Small intestine (tissue), 7 donors: ENCODE results near the gene PCDHA11. TPM values are rescaled to one million over a fixed set of nuclear protein-coding genes. Genes with fewer than 3 reads are reported as not detected.
"Not testable (repeated sequence)": the region's sequence is repeated elsewhere in the genome, so short reads cannot be mapped to it uniquely, and the experiment has no call there.

ENCODE experiments used
- DNase-seq, 2 donors: peaks; one replicate each; pipeline versions ENCODE4 v3.0.0 to v3.0.0-alpha.2; 2013
- FAIRE-seq: peaks from 2 replicates; lab custom pipeline; 2012; peaks lifted over from hg19 to GRCh38; lab: Jason Lieb, UNC
- H3K27ac ChIP-seq, 3 donors: one replicate each; pipeline ENCODE4 v1.5.1; 2013; ENCODE audit warnings: low read length in 2 of 3, mild to moderate bottlenecking in 2 of 3, control low read depth in 1 of 3, inconsistent platforms in 1 of 3, low read depth in 1 of 3, moderate library complexity in 1 of 3
- H3K27me3 ChIP-seq, 3 donors: one replicate each; pipeline ENCODE4 v1.6.1; 2013; ENCODE audit warnings: low read length in 3 of 3, inconsistent platforms in 1 of 3; ENCODE audit not compliant: control insufficient read depth in 3 of 3, insufficient read depth in 3 of 3
- H3K36me3 ChIP-seq, 3 donors: one replicate each; pipeline ENCODE4 v1.6.1; 2013; ENCODE audit warnings: low read length in 3 of 3, inconsistent platforms in 1 of 3, low read depth in 1 of 3, mild to moderate bottlenecking in 1 of 3, moderate library complexity in 1 of 3; ENCODE audit not compliant: control insufficient read depth in 3 of 3, insufficient read depth in 2 of 3
- H3K4me1 ChIP-seq, 3 donors: one replicate each; pipeline ENCODE4 v1.6.1; 2013; ENCODE audit warnings: low read length in 2 of 3, inconsistent platforms in 1 of 3, low read depth in 1 of 3, mild to moderate bottlenecking in 1 of 3, moderate library complexity in 1 of 3; ENCODE audit not compliant: control insufficient read depth in 3 of 3, insufficient read depth in 2 of 3
- H3K4me3 ChIP-seq, 3 donors: one replicate each; pipeline ENCODE4 v1.5.1; 2013; ENCODE audit warnings: low read length in 3 of 3, control low read depth in 1 of 3, inconsistent platforms in 1 of 3, low read depth in 1 of 3, mild to moderate bottlenecking in 1 of 3, moderate library complexity in 1 of 3
- H3K9me3 ChIP-seq, 2 donors: one replicate each; pipeline ENCODE4 v1.6.1; 2013; ENCODE audit warnings: low read depth in 1 of 2, low read length in 1 of 2; ENCODE audit not compliant: control insufficient read depth in 2 of 2, insufficient read depth in 1 of 2
- WGBS, 3 donors: extraction: QIAGEN DNeasy Blood & Tissue Kit; methylation state at CpG; one replicate each; pipeline ENCODE4 v1.1.7; 2013; 5-methylcytosine and 5-hydroxymethylcytosine counted together
- polyA plus RNA-seq, 4 donors: library from polyadenylated mRNA; stranded (reverse) in 3 of 4; unstranded in 1 of 4; fragments of 200-250 nt in 3 of 4; fragments of 120-200 nt in 1 of 4; gene quantifications; one replicate each; pipeline versions ENCODE4 v1.2.1 to v1.2.3, GENCODE V29; 2013
- donor health status: healthy with polysubstance abuse.
- donor health status: control.
- donor health status: control.
- donor health status: Bipolar disorder and iron deficiency.
- donor health status: healthy.

Gene PCDHA11
- polyA plus RNA-seq, 4 donors: 0.09 to 0.21 TPM; not detected in 2

GRCh38 chr5:140862441-140863295 is 6.1 kb upstream of the PCDHA11 start:
- 52 to 75% (median 70%) methylated on average over 74 to 76 of the region's 76 CpGs for WGBS, 3 donors
- H3K9me3 ChIP-seq: peaks cover 0 to 27% of the 10 kb centered on the region in 2 donors
- H3K4me3 ChIP-seq: no peak overlapping the region
- FAIRE-seq (no peak), DNase-seq (no peak)
- peaks cover 0 to 5% (median 0%) of the 10 kb centered on the region in 3 donors for H3K27me3 ChIP-seq
- no peaks in the 10 kb centered on the region for H3K36me3 ChIP-seq
- H3K27ac ChIP-seq: no peak overlapping the region
- no peaks in the 10 kb centered on the region for H3K4me1 ChIP-seq

GRCh38 chr5:140869555-140869886 is 764 bp downstream of the PCDHA11 start:
- FAIRE-seq (no peak), DNase-seq (no peak)
- no peaks in the 10 kb centered on the region for H3K27me3 ChIP-seq
- H3K27ac ChIP-seq: no peak overlapping the region
- H3K4me1 ChIP-seq: no peaks in the 10 kb centered on the region
- peaks cover 3 to 32% of the 10 kb centered on the region in 2 donors for H3K9me3 ChIP-seq
- H3K4me3 ChIP-seq: no peak overlapping the region
- no peaks in the 10 kb centered on the region for H3K36me3 ChIP-seq
- 59 to 63% (median 60%) methylated on average over 5 of the region's 5 CpGs for WGBS, 3 donors

- no peak for FAIRE-seq
- WGBS, 3 donors: 58 to 78% (median 74%) methylated on average over 109 to 114 of the region's 114 CpGs
- H3K27me3 ChIP-seq: no peaks in the 10 kb centered on the region
These were observed 1.8 kb downstream of the PCDHA11 start for GRCh38 chr5:140870221-140871201.

GRCh38 chr5:140875085-140876065 is 6.6 kb downstream of the PCDHA11 start, which contains the start of gene PCDHA12:
TSS of gene PCDHA12 (plus strand) at chr5:140875308. CDS start at chr5:140875473, 165 bp downstream.
- H3K27ac ChIP-seq: no peak within 1 kb of the TSS
- H3K36me3 ChIP-seq: no peaks in the 10 kb centered on the region
- DNase-seq (no peak), FAIRE-seq (no peak)
- 22 to 39% (median 37%) methylated on average over 46 to 47 of the region's 47 CpGs for WGBS, 3 donors
- peaks cover 4 to 43% of the 10 kb centered on the region in 2 donors for H3K9me3 ChIP-seq
- H3K4me3 ChIP-seq: no peak within 1 kb of the TSS
- no peaks in the 10 kb centered on the region for H3K4me1 ChIP-seq
- H3K27me3 ChIP-seq: peaks cover 0 to 6% (median 0%) of the 10 kb centered on the region in 3 donors

More at GRCh38 chr5:140870221-140871201, 1.8 kb downstream of the PCDHA11 start:
- Histone ChIP-seq H3K4me3 (no peak overlapping the region), H3K4me1 (no peaks in the 10 kb centered on the region), H3K9me3 (peaks cover 3 to 37% of the 10 kb centered on the region in 2 donors), H3K36me3 (no peaks in the 10 kb centered on the region), H3K27ac (no peak overlapping the region)
- no peak for DNase-seq

GRCh38 chr5:140876541-140877261 is 7.9 kb downstream of the PCDHA11 start:
- H3K4me3 ChIP-seq, H3K36me3 ChIP-seq, H3K27me3 ChIP-seq, H3K27ac ChIP-seq, DNase-seq, FAIRE-seq, H3K4me1 ChIP-seq: not testable (repeated sequence)
- WGBS, 3 donors: 49 to 75% (median 71%) methylated on average over 70 to 80 of the region's 80 CpGs
- peaks cover 1 to 34% of the 10 kb centered on the region in 2 donors for H3K9me3 ChIP-seq

GRCh38 chr5:140877262-140877581 is 8.5 kb downstream of the PCDHA11 start:
- Histone ChIP-seq H3K4me3 (no peak overlapping the region), H3K9me3 (peaks cover 1 to 34% of the 10 kb centered on the region in 2 donors), H3K27ac (no peak overlapping the region), H3K27me3 (peaks cover 0 to 6% (median 0%) of the 10 kb centered on the region in 3 donors), H3K36me3 (no peaks in the 10 kb centered on the region), H3K4me1 (no peaks in the 10 kb centered on the region)
- DNase-seq: no peak
- 54 to 76% (median 67%) methylated on average over 37 of the region's 37 CpGs for WGBS, 3 donors
- no peak for FAIRE-seq

- no peak within 1 kb of the TSS for H3K4me3 ChIP-seq
- FAIRE-seq: no peak
These were observed 13.3 kb downstream of the PCDHA11 start, which contains the start of gene PCDHA13 for GRCh38 chr5:140881889-140882590. TSS of gene PCDHA13 (plus strand) at chr5:140882124. CDS start at chr5:140882269, 145 bp downstream.

More at GRCh38 chr5:140881889-140882590, 13.3 kb downstream of the PCDHA11 start, which contains the start of gene PCDHA13:
- Histone ChIP-seq H3K27me3 (peaks cover 0 to 7% (median 0%) of the 10 kb centered on the region in 3 donors), H3K36me3 (no peaks in the 10 kb centered on the region), H3K4me1 (no peaks in the 10 kb centered on the region), H3K27ac (no peak within 1 kb of the TSS), H3K9me3 (peaks cover 1 to 36% of the 10 kb centered on the region in 2 donors)
- no peak for DNase-seq
- 16 to 42% (median 35%) methylated on average over 30 to 35 of the region's 35 CpGs for WGBS, 3 donors
